Fibroblast of skin of left biceps (primary cell): ENCODE measurements around the gene SKP1.
A peak's percentile ranks its signal among the peaks of the same experiment; 100 is the strongest.

Experiments
- DNase-seq, 2 experiments: peaks; one replicate each; pipeline ENCODE4 v3.0.0-alpha.2; 2013; ENCODE audit warnings: low read depth in 2 of 2

SKP1 gene

DNA sequence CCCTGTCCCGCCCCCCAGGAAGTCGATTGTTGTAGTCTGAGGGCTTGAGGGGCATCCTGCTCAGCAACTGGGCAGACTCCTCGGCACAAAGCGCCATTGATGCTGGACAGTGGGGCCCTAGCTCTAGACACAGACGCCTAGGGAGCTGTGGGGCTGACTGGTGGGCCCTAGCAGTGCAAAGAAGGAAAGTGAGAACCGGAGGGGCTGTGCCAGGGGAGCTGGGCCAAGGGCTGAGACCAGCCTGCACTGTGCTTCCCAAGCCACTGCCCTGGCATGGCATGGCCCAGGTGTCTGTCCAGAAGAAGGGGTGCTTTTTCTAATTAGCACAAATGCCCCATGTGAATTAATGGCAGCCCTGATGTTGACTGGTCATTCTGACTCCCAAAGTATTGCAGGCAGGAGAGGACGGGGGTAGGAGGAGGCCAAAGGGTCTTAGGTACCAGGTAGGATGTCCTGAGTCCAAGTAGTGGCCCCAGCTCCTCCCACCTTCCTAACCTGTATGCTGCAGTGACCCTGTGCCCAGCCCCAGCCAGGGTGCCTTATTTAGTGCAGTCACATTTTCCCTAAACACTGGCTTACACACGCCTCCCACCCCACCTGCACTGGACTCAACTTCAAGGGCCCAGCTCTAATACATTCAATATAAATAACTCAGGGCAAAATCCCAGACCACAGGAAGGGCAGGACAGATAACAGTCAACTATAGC lies 46.4 kb downstream of the SKP1 start:
- no peak for DNase-seq

DNA sequence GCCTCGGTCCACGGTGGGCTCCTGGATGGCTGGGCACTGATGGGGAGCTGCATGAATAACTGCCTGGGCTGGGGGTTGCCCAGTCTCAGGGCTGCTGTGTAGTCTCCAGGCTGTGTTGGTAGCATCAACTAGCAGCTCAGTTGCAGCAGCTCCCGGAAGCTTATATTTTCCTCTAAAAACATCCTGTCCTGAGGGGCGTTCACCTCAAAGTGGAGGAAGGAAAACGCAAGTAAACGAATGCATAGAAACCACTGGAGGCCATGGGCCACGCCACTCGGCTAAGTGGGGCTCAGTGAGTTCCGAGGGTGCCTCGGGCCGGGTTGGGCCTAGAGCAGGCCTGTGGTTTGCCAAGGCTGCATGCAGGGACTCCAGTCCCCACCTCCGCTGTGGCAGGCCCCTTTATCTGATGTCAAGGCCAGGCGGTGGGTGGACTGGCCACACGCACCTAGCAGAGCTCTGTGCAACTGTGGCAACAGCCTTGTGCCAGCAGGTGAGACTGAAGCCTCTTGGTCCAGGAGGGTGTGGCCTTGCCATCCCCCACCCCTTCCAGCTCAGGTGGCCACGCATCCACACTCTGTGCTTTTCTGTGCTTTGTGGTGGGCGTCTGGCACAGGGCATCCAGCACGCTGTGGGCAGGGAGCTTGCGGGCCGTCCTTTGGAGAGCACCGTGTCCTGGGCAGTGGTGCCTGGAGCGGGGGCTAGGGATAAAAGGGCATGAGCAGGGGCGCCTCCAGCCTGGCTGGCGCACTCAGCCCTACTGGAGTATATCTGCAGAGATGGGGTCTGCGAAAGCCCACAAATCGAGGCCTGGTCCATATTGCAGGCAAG lies 47.1 kb downstream of the SKP1 start:
- DNase-seq, result no peak

GRCh38 chr5:134128648-134128995 lies 48.1 kb downstream of the SKP1 start:
- DNase-seq, result no peak

DNA sequence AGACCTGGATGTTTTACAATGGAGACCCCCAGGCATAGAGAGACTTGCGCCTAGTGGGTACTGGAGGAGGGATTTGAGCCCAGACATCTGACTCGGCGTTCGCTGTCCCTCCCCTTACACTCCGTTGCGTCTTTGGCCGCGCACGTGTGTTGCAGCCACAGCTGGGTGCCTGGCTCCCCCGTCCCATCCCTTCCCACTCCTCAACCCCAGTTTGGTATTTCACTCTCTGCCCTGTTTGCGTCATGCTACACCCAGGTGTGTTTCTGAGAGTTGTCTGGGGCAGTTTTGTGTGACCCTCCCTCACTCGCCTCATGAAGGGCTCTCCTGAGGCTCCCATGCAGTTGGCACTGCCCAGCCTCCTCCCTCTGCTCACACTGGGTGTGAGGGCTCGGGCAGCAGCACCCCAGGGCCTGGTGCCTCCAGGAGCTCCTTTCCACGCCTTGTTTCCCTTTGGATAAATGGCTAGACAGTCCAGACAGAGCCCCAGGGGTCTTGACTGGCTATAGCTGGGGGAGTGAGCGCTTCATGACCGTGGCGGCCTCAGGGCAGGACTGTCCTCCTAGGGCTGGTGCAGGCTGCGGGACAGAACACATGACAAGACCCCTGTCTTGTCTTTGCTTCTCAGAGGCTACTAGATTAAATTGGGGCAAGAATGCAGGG lies 48.6 kb downstream of the SKP1 start:
- no peak for DNase-seq

- DNase-seq, result no peak
Measured at GRCh38 chr5:134127376-134127861, 49.3 kb downstream of the SKP1 start.

GRCh38 chr5:134125039-134126015 lies 51.4 kb downstream of the SKP1 start:
- peak; percentile 42 to 51 for DNase-seq

DNA sequence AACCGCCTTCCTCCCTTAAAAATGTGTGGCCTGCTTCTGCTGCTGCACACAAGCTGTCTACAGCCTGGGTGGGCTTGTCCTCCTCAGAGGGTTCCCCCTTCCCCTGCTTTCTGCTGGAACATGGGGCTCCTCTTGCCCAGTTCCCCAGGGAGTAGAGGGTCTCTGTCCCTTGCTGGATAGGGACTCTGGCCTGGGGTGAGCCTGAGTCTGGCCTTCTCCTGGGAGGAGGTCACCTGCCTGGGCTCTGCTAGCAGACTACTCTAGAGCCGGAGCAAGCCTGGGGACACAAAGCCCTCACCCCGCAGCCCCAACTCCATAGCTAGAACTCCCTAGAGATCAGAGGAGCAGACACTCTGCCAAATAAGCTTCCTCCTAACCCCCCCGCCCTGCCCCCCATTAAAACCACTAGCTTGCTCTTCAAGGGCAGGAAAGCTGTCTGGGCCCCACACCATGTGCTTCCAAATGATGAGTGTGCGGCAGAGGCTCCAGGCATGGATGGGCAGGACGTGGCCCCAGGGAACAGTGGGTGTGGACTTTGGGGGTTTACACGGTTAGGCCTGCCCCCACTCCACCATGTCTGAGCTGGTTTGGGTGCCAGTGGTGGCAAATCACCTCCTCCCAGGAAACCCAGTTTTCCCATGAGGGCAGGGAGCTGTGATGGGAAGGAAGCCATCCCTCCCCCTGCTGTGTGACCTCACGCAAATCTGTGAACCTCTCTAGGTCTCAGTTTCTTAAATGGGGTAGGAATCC lies 52.3 kb downstream of the SKP1 start:
- DNase-seq, result peak; percentile 18

- DNase-seq, result no peak
Measured at GRCh38 chr5:134123360-134123759, 53.4 kb downstream of the SKP1 start.

DNA sequence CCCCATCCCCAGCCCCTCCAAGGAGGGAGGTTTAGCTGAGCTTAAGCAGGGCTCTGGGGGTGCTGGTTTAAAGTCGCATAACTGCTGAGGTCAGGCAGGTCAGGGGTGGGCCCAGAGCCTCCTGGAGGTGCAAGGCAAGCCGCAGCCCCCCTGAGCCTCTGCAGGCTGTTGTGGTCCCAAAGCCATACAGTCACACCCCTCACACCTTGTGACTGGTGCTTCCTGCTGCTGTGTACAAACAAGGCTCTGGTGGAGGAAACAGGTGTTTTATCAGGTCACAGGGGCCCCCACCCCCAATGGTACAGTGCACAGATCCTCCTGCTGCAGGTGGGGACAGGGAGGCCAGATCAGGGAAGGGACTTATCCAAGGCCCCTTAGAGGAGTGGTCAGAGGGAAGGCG lies 54.2 kb downstream of the SKP1 start:
- no peak for DNase-seq

DNA sequence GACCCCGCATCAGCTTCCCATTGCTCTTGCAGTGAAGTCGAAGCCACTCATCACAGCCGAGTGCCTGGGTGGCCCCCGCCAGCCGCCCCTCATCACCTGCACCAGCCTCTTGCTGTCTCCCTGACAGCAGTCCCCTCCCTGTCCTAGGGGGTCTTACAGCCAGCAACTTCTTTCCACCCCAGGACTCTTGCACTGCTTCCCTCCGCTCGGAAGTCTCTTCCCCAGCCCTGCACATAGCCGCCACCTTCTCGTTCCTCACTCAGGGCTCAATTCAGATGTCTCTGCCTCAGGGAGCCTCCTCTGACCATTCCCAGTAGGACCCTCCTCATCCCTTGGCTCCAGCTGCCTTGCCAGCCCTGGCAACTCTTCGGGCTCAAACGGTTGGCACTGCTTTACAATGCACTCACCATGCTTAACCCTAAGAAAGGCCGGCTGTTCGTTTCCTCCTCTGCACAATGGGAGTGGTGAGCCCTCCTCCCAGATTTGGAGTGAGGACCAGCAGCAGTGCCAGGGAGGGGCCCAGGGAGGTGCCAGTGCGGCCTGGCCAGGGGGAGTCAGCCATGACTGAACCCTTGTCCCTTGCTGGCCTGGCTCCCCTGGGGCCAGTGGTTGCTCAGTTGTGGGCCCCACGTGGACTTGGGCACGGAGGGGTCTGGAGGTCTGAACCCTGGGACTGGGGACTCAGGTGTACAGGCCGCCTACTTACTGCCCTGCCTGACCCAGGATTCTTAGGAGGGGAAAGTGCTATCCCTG lies 56.2 kb downstream of the SKP1 start:
- DNase-seq, result no peak

DNA sequence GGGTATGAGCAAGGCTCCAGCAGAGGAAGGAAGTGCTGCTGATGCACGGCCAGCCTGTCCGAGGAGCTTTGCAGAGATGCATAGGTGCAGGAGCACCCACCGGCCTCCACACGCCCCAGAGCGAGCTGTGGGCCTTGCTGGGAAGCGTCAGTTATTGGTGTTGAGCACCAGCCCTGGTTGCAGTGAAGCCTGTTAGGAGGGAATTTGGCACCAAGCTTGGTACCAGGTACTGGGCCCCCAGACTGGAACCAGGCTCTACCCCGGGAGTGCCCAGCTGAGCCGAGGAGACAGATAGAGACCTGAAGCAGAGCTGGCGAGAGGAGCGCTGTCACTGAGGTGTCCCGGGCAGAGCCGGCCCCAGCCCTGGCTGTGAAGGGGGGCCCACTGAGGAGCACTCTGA lies 57.0 kb downstream of the SKP1 start:
- DNase-seq, result no peak

GRCh38 chr5:134118212-134118835 lies 58.4 kb downstream of the SKP1 start:
- no peak for DNase-seq

- no peak for DNase-seq
Measured at GRCh38 chr5:134116789-134117761, 59.7 kb downstream of the SKP1 start.

DNA sequence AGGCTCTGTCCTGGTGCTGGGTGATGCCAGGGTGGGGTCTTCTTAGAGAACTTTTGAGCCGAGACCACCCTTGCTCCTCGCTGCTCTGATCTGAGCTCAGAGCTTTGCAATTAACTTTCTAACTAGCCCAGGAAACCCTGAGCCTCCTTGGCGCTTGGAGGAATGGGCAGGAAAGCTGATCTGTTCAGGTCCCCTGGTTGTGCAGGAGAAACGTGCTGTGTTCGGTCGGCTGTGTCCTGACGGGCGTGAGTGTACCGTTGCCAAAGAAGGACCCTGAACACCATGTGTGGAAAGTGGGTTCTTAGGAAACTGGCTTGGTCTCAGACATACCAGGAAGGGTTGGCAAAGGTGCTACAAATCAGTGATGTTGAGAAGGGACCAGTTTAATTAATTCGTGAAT lies 60.5 kb downstream of the SKP1 start:
- no peak for DNase-seq

DNA sequence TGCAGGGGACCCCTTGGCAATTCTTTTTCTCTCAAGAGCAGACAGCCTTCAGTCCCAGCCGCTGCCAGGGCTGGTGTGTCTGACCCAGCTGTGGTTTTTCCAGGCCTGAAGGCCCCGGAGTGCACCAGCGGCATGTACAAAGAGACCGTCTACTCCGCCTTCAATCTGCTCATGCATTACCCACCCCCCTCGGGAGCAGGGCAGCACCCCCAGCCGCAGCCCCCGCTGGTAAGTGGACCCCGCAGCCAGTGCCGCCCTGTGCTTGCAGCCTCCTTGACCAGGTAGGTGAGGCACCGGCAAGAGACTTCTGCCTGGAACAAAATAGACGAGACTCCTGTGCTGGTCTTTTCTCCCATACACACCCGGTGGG lies 61.0 kb downstream of the SKP1 start:
- DNase-seq, result no peak

- DNase-seq, result no peak
Measured at GRCh38 chr5:134114886-134115805, 61.6 kb downstream of the SKP1 start.
